ENCODE measurements around the gene SUPT20H.

The SUPT20H gene

GRCh38 chr13:36997716-36998427, 61.6 kb downstream of the SUPT20H start:
- no peak for DNase-seq

- no peak for DNase-seq
Measured at GRCh38 chr13:36992362-36992761, 67.1 kb downstream of the SUPT20H start.

- DNase-seq = peak; percentile 53
Measured at GRCh38 chr13:36986462-36987240, 72.8 kb downstream of the SUPT20H start.

GRCh38 chr13:36981156-36981743, 78.2 kb downstream of the SUPT20H start:
- DNase-seq = peak; percentile 13

GRCh38 chr13:36979361-36980050, 80.0 kb downstream of the SUPT20H start:
- no peak for DNase-seq

GRCh38 chr13:36975172-36975571, 84.3 kb downstream of the SUPT20H start:
- DNase-seq = no peak

- DNase-seq = no peak
Measured at GRCh38 chr13:36973621-36974295, 85.7 kb downstream of the SUPT20H start.

GRCh38 chr13:36973009-36973408, 86.5 kb downstream of the SUPT20H start:
- no peak for DNase-seq

- no peak for DNase-seq
Measured at GRCh38 chr13:36966404-36966803, 93.1 kb downstream of the SUPT20H start.

- no peak for DNase-seq
Measured at GRCh38 chr13:36965767-36966166, 93.7 kb downstream of the SUPT20H start.

GRCh38 chr13:36959456-36960116, 99.9 kb downstream of the SUPT20H start:
- no peak for DNase-seq

Measured in DMS79 (cell line).